ENCODE results near the gene PPFIA2. TPM values are rescaled to one million over a fixed set of nuclear protein-coding genes. Genes with fewer than 3 reads are reported as not detected.

The PPFIA2 gene
- total RNA-seq, 1 donor from 2014 or later: 152 TPM

DNA sequence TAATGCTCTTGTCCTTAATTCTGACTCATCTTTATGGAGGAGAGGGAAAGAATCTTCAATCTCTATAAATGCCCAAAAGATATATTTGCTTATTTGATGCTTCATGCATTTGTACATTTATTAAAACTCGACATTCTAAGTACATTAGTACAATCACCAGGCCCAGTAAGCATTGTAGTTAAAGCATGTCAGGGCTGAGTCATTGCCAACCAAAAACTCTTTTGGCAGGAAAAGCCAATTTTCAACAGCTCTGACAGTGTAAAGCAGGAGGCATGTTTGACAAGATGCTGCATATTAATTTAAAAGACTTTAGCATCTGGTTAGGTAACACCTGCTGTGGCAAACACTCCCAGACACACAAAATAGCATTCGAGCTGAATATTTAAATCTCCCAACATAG lies 290.9 kb downstream of the PPFIA2 start:
- peak in 1 of 2 donors; percentile 1 for DNase-seq (ENCODE audit: low spot score in 2 of 2)

GRCh38 chr12:81465876-81466275 lies 293.3 kb downstream of the PPFIA2 start:
- FAIRE-seq: no peak

More for the DNA sequence above, 290.9 kb downstream of the PPFIA2 start:
- no peak for FAIRE-seq

GRCh38 chr12:81465191-81465590 lies 294.0 kb downstream of the PPFIA2 start:
- FAIRE-seq (no peak), DNase-seq (ENCODE audit: low spot score in 2 of 2) (no peak)

More at GRCh38 chr12:81465876-81466275, 293.3 kb downstream of the PPFIA2 start:
- no peak for DNase-seq (ENCODE audit: low spot score in 2 of 2)

GRCh38 chr12:81461163-81461562 lies 298.0 kb downstream of the PPFIA2 start:
- FAIRE-seq (no peak), DNase-seq (ENCODE audit: low spot score in 2 of 2) (no peak)

DNA sequence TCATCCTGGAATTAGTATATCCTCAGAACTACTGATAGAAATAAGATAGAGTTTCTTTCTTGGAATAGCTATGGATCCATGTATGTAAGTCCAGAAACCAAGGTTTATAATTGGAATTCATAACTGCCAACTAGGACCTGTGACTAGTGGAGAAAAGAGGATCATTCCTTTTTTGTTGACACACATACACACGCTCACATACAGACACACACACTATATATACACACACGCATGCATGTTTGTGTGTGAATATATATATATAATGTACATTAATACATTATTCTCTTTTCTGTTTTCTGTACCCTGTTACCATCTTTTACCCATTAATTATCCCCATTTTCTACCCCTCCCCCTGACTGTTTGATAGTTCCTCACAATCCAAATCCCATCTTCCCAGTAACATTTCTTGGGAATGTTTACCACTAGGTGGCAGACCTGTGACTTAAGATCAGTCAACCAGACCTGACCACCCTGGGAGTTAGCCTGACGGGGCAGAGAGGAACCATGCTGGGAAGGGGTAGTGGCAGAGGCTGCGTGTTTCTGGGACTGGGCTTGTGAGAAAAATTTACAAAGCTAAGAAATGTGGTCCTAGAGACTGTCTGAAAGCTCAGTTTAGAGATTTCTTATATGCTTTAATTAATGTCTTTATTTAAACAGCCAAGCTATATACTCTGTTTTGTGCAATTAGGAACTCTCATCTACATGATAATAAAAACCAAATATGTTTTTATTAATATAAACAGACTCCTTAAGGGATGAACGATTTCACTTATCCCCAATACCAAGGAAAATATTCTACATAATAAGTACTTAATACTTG lies 308.0 kb downstream of the PPFIA2 start:
- FAIRE-seq: no peak

DNA sequence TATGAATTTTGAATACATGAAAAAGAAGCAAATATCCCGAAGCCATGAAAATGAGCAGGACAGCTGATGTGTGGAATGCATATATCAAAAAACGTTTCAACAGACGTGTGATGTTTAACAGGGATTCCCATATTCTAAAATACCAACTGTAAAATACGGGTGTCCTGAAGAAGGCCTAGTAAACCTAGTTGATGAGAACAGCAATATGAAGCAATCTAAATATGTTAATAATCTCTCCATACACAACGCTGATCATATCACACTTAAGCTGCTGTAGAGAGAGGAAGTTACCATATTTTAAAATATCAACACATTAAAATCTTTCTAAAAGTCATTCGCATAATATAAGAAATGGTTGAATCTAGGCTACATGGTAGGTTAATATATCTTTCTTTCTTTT lies 317.5 kb downstream of the PPFIA2 start:
- FAIRE-seq: no peak
- DNase-seq (ENCODE audit: low spot score in 2 of 2): no peak

More for the DNA sequence above, 308.0 kb downstream of the PPFIA2 start:
- no peak for DNase-seq (ENCODE audit: low spot score in 2 of 2)

- FAIRE-seq (no peak), DNase-seq (ENCODE audit: low spot score in 2 of 2) (peak in 1 of 2 donors; percentile 8)
These were observed 319.1 kb downstream of the PPFIA2 start for GRCh38 chr12:81440001-81440400.

- FAIRE-seq: peak; percentile 83
- DNase-seq (ENCODE audit: low spot score in 2 of 2): no peak
These were observed 319.8 kb downstream of the PPFIA2 start for GRCh38 chr12:81439344-81439743.

GRCh38 chr12:81417056-81417455 lies 342.1 kb downstream of the PPFIA2 start:
- FAIRE-seq (no peak), DNase-seq (ENCODE audit: low spot score in 2 of 2) (no peak)

DNA sequence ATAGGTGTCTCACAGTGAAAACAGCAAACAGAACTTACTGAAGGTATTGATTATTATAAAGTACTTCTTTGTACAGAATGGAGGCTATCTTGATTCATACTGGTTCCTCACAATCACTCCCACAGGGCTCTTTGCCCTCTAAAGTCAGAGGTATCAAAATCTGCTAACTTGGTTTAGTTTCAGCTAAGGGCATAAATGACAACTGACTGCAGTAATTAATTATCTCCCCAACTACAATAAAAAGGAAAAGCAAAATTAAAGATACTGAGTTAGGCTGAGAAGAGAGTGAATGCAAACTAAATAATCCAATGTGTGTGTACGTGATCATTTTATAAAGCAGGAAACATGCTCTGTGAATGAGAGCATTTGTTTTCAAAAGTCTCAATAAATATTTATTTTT lies 342.6 kb downstream of the PPFIA2 start:
- DNase-seq (ENCODE audit: low spot score in 2 of 2): no peak
- no peak for FAIRE-seq

DNA sequence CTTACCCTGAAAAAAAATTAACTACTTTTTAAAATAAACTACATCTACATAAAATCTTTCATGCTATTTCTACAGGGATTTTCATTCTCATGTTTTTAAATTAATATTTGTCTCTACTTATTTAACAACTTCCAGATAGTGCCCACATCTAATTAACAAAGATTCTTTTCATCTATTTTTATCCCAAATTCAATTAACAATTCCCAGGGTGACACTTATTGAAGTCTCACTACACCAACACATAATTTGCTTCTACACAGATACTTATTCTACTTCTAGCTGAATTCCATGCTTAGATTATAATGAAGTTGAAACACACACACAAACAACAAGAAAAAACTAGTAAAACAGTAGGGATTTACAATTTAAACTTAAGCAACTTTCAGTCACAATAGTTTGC lies 344.7 kb downstream of the PPFIA2 start:
- DNase-seq (ENCODE audit: low spot score in 2 of 2) (no peak), FAIRE-seq (peak; percentile 30)

DNA sequence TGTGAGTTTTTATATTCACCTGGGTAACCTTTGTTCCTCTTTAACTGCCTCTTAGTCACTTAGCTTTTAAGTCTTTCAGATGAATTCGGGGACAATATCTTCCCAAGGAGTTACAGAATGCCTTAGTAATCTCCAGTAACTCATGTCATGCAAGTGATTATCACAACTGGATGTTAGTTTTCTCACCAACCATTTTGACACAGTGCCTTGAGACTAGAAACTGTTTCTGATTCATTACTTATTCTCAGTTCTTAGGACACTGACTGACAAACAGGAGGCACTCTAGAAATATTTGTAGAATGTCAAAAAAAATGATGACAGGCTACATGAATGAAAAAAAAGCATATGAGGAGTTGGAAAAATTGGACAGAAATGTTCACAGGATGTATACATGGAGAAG lies 346.2 kb downstream of the PPFIA2 start:
- no peak for DNase-seq (ENCODE audit: low spot score in 2 of 2)
- no peak for FAIRE-seq

GRCh38 chr12:81403348-81403747 lies 355.8 kb downstream of the PPFIA2 start:
- no peak for FAIRE-seq

DNA sequence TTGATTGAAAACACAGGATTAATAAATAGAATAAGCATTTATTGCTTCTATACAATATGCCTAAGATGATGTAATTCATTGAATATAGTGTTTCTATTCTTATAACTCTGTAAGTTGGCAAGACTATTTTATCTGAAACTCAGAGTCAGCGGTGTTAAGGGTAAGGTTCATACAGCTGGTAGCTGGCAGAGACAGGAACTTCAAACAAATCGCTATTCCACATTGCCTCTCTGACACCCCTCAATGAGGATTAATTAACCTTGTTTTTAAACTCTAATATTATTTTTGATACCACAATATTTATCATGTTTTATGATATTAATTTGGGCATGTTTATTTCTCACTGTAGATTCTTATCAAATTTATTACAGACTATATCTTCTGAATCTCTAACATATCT lies 357.9 kb downstream of the PPFIA2 start:
- DNase-seq (ENCODE audit: low spot score in 2 of 2) (no peak), FAIRE-seq (no peak)

More at GRCh38 chr12:81403348-81403747, 355.8 kb downstream of the PPFIA2 start:
- no peak for DNase-seq (ENCODE audit: low spot score in 2 of 2)

DNA sequence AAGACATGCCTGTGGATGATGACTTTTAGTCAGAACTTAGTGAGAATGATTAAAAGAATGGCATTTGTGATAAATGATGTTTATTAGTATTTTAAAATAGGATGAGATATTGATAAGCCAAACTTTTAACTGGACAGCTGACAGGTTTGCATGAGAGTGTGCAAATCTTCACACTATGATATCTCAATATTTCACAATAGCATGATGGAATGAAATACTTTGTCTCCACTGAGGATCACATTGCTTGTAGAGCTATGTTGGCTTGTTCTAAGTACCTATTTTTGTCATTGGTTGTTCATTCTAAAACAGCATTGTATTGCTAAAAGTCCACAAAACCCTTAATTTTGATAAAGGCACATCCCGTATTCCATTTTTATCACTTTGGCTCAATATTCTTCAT lies 359.1 kb downstream of the PPFIA2 start:
- FAIRE-seq (no peak), DNase-seq (ENCODE audit: low spot score in 2 of 2) (no peak)

DNA sequence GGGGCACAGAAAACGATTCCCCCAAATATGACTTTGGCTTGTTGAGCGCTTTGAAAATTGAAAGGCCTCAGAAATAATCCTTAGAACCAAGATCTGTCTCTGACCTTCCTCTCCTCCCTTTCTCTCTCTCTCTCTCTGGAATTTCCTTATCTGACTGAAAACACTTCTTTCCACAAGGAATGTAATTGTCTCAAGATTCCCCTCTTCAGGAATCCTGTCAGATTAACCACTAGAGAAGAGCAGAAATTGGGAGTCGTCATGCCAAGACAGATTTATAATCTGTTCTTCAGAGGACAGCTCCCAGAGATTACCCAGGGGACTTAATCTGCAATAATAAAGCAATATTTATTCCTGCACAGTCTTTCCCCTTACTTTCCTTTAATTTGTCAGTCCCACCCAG lies 363.7 kb downstream of the PPFIA2 start:
- DNase-seq (ENCODE audit: low spot score in 2 of 2) (no peak), FAIRE-seq (no peak)

GRCh38 chr12:81389550-81390099 lies 369.5 kb downstream of the PPFIA2 start:
- DNase-seq (ENCODE audit: low spot score in 2 of 2): no peak
- FAIRE-seq: no peak

GRCh38 chr12:81386101-81386500 lies 373.0 kb downstream of the PPFIA2 start:
- no peak for DNase-seq (ENCODE audit: low spot score in 2 of 2)
- FAIRE-seq: no peak

GRCh38 chr12:81381951-81382350 lies 377.2 kb downstream of the PPFIA2 start:
- DNase-seq (ENCODE audit: low spot score in 2 of 2) (no peak), FAIRE-seq (no peak)

- FAIRE-seq (no peak), DNase-seq (ENCODE audit: low spot score in 2 of 2) (no peak)
These were observed 380.4 kb downstream of the PPFIA2 start for GRCh38 chr12:81378601-81379285.

- FAIRE-seq: no peak
- no peak for DNase-seq (ENCODE audit: low spot score in 2 of 2)
These were observed 381.4 kb downstream of the PPFIA2 start for GRCh38 chr12:81377771-81378170.

Data from frontal cortex (tissue), 4 donors.